H1 (cell line): ENCODE results near the gene CACNA2D4. TPM values are rescaled to one million over a fixed set of nuclear protein-coding genes. Genes with fewer than 3 reads are reported as not detected.

Source experiments
- CTCF ChIA-PET: fragments of 300-600 bp; sonication (Branson Sonifier 250); formaldehyde crosslinking; loops from one replicate; lab custom pipeline; 2021; ENCODE audit not compliant: partially characterized antibody; lab: Charles Lee
- POLR2A ChIA-PET: fragments of 300-600 bp; sonication (Branson Sonifier 250); formaldehyde crosslinking; loops from one replicate; lab custom pipeline; 2021; ENCODE audit warnings: inconsistent platforms; ENCODE audit not compliant: partially characterized antibody; lab: Charles Lee
- DNase-seq, 2 experiments: peaks; one replicate each; pipeline versions ENCODE4 v3.0.0 to v3.0.0-alpha.2; 2010 to 2022; ENCODE audit warnings: low spot score in 2 of 2, low read depth in 1 of 2, mixed read lengths in 1 of 2
- FAIRE-seq: peaks from 2 replicates; lab custom pipeline; 2011; peaks lifted over from hg19 to GRCh38; lab: Jason Lieb, UNC
- H2AFZ ChIP-seq: 2 replicates; pipeline ENCODE4 v1.8.1; 2012; ENCODE audit warnings: low read length, inconsistent platforms
- H2AK5ac ChIP-seq: 2 replicates; pipeline ENCODE4 v1.6.1; 2013; ENCODE audit warnings: low read depth, low read length
- H2BK120ac ChIP-seq: replicated peaks from 2 replicates; pipeline ENCODE3; 2013; ENCODE audit warnings: low read depth, low read length, inconsistent platforms
- H2BK12ac ChIP-seq: 2 replicates; pipeline ENCODE4 v1.6.1; 2013; ENCODE audit warnings: low read depth, low read length
- H2BK15ac ChIP-seq: 2 replicates; pipeline ENCODE4 v1.6.1; 2013; ENCODE audit warnings: low read length
- H2BK20ac ChIP-seq: 2 replicates; pipeline ENCODE4 v1.6.1; 2013; ENCODE audit warnings: low read length
- H2BK5ac ChIP-seq: 2 replicates; pipeline ENCODE4 v1.6.1; 2013; ENCODE audit warnings: low read depth, low read length
- H3K14ac ChIP-seq: 2 replicates; pipeline ENCODE4 v1.6.1; 2013; ENCODE audit warnings: inconsistent platforms; ENCODE audit not compliant: insufficient read length
- H3K18ac ChIP-seq: 2 replicates; pipeline ENCODE4 v1.6.1; 2013; ENCODE audit warnings: low read length; ENCODE audit errors: extremely low read depth
- H3K23ac ChIP-seq: 2 replicates; pipeline ENCODE4 v1.6.1; 2013; ENCODE audit warnings: inconsistent platforms; ENCODE audit not compliant: insufficient read length
- H3K23me2 ChIP-seq: 2 replicates; pipeline ENCODE4 v1.6.1; 2013; ENCODE audit warnings: low read depth, low read length
- H3K27ac ChIP-seq: 2 replicates; pipeline ENCODE4 v1.6.1; 2011; ENCODE audit warnings: low read depth, low read length, inconsistent platforms
- H3K27me3 ChIP-seq, 4 experiments: replicated peaks in 1 of 4; 1 replicate in 1 of 4; 2 replicates in 3 of 4; pipeline versions ENCODE4 v1.6.1 to v1.8.1; 2011 to 2013; ENCODE audit warnings: low read length in 3 of 4, mild to moderate bottlenecking in 3 of 4, inconsistent platforms in 2 of 4, mixed read lengths in 2 of 4, moderate library complexity in 1 of 4; ENCODE audit not compliant: control insufficient read depth in 3 of 4, insufficient read depth in 3 of 4; ENCODE audit errors: extremely low read depth in 1 of 4
- H3K36me3 ChIP-seq, 4 experiments: 2 replicates each; pipeline versions ENCODE4 v1.6.1 to v1.8.1; 2011 to 2013; ENCODE audit warnings: mild to moderate bottlenecking in 4 of 4, low read length in 3 of 4, moderate library complexity in 2 of 4, control low read depth in 1 of 4, inconsistent platforms in 1 of 4; ENCODE audit not compliant: insufficient read depth in 4 of 4, control insufficient read depth in 2 of 4
- H3K4ac ChIP-seq: replicated peaks from 2 replicates; pipeline ENCODE3; 2013; ENCODE audit warnings: low read length, low read depth, mixed read lengths, inconsistent platforms; ENCODE audit not compliant: insufficient read length
- H3K4me1 ChIP-seq, 4 experiments: replicated peaks in 1 of 4; 1 replicate in 1 of 4; 2 replicates in 3 of 4; pipeline versions ENCODE4 v1.6.1 to v1.8.1; 2011 to 2013; ENCODE audit warnings: low read length in 3 of 4, inconsistent platforms in 2 of 4, mixed read lengths in 1 of 4; ENCODE audit not compliant: insufficient read depth in 4 of 4, control insufficient read depth in 3 of 4
- H3K4me2 ChIP-seq, 2 experiments: 2 replicates each; pipeline versions ENCODE4 v1.6.1 to v1.8.1; 2011 to 2013; ENCODE audit warnings: low read depth in 2 of 2, low read length in 2 of 2, control low read depth in 1 of 2, inconsistent platforms in 1 of 2, mild to moderate bottlenecking in 1 of 2; ENCODE audit not compliant: insufficient read depth in 1 of 2
- H3K4me3 ChIP-seq, 4 experiments: fragments of 200-600, 300-600 bp in 1 of 4; sonication (generic), shearing (Covaris generic), sonication (Bioruptor Twin) in 1 of 4; 2 replicates each; pipeline versions ENCODE4 v1.5.1 to v1.8.1; 2011 to 2016; ENCODE audit warnings: low read length in 4 of 4, low read depth in 3 of 4, control low read depth in 2 of 4, inconsistent platforms in 2 of 4, mild to moderate bottlenecking in 2 of 4, mixed read lengths in 1 of 4, moderate library complexity in 1 of 4; ENCODE audit not compliant: insufficient read depth in 2 of 4; ENCODE audit errors: extremely low read depth in 1 of 4
- H3K56ac ChIP-seq: replicated peaks from 2 replicates; pipeline ENCODE3; 2013; ENCODE audit warnings: low read depth, mild to moderate bottlenecking, mixed read lengths, low read length, inconsistent platforms; ENCODE audit not compliant: insufficient read length
- H3K79me1 ChIP-seq: 2 replicates; pipeline ENCODE4 v1.6.1; 2013; ENCODE audit warnings: low read depth, low read length, control low read depth
- H3K79me2 ChIP-seq, 2 experiments: 2 replicates each; pipeline versions ENCODE4 v1.6.1 to v1.8.1; 2012 to 2013; ENCODE audit warnings: low read length in 2 of 2, mild to moderate bottlenecking in 2 of 2, inconsistent platforms in 1 of 2; ENCODE audit not compliant: insufficient read depth in 2 of 2, control insufficient read depth in 1 of 2
- H3K9ac ChIP-seq, 4 experiments: replicated peaks in 1 of 4; 1 replicate in 1 of 4; 2 replicates in 3 of 4; pipeline versions ENCODE4 v1.6.1 to v1.8.1; 2011 to 2013; ENCODE audit warnings: low read depth in 3 of 4, low read length in 3 of 4, control low read depth in 2 of 4, mild to moderate bottlenecking in 2 of 4, moderate library complexity in 2 of 4, inconsistent platforms in 1 of 4; ENCODE audit errors: extremely low read depth in 1 of 4
- H3K9me3 ChIP-seq, 2 experiments: 2 replicates each; pipeline versions ENCODE4 v1.6.1 to v1.8.1; 2012 to 2013; ENCODE audit warnings: mild to moderate bottlenecking in 2 of 2, moderate library complexity in 2 of 2, control low read depth in 1 of 2, inconsistent platforms in 1 of 2, low read depth in 1 of 2, low read length in 1 of 2, mixed read lengths in 1 of 2; ENCODE audit not compliant: insufficient read depth in 2 of 2
- H4K20me1 ChIP-seq, 2 experiments: replicated peaks in 1 of 2; 2 replicates each; pipeline versions ENCODE3 to v1.8.1; 2011 to 2013; ENCODE audit warnings: inconsistent platforms in 2 of 2, low read length in 2 of 2, mild to moderate bottlenecking in 1 of 2; ENCODE audit not compliant: insufficient read depth in 2 of 2, control insufficient read depth in 1 of 2
- H4K5ac ChIP-seq: 2 replicates; pipeline ENCODE4 v1.6.1; 2013; ENCODE audit warnings: low read length, low read depth, mixed read lengths, inconsistent platforms; ENCODE audit not compliant: insufficient read length
- H4K8ac ChIP-seq: 2 replicates; pipeline ENCODE4 v1.8.0; 2013; ENCODE audit warnings: mild to moderate bottlenecking, moderate library complexity, low read length, inconsistent platforms; ENCODE audit not compliant: insufficient read depth; ENCODE audit errors: extremely low read depth
- H4K91ac ChIP-seq: replicated peaks from 2 replicates; pipeline ENCODE3; 2013; ENCODE audit warnings: low read length, mixed read lengths, inconsistent platforms; ENCODE audit not compliant: insufficient read length
- CBX5 ChIP-seq: fragments of 300-800, 300-1000 bp; sonication (generic); IDR thresholded peaks from 2 replicates; pipeline ENCODE4 v1.7.1; 2016; ENCODE audit warnings: antibody characterized with exemption, low read length, low read depth
- GTF2F1 ChIP-seq: IDR thresholded peaks from 2 replicates; pipeline ENCODE4 v1.6.1; 2012; ENCODE audit warnings: low read depth, low read length, improper control_type of control experiment, borderline replicate concordance
- KDM5A ChIP-seq: fragments of 200-600 bp; IDR thresholded peaks from 2 replicates; pipeline ENCODE4 v1.7.1; 2012; ENCODE audit warnings: mild to moderate bottlenecking, low read length, inconsistent platforms, mixed read lengths
- RAD21 ChIP-seq, 2 experiments: IDR thresholded peaks in 1 of 2; conservative IDR thresholded peaks in 1 of 2; 2 replicates each; pipeline ENCODE4 v1.6.1; 2011; ENCODE audit warnings: low read depth in 2 of 2, low read length in 2 of 2, improper control_type of control experiment in 1 of 2, inconsistent platforms in 1 of 2, mild to moderate bottlenecking in 1 of 2, moderate library complexity in 1 of 2
- TAF1 ChIP-seq: IDR thresholded peaks from 2 replicates; pipeline ENCODE4 v1.6.1; 2011; ENCODE audit warnings: mild to moderate bottlenecking, low read depth, low read length
- TBP ChIP-seq: IDR thresholded peaks from 2 replicates; pipeline ENCODE4 v1.6.1; 2011; ENCODE audit warnings: low read depth, low read length, improper control_type of control experiment
- WGBS, 2 experiments: shearing (Covaris generic) in 1 of 2; methylation state at CpG; one replicate each; pipeline versions ENCODE4 v1.1.6 to v1.1.7; 2013 to 2015; ENCODE audit warnings: low lambda C conversion rate in 2 of 2, mixed read lengths in 2 of 2, inconsistent platforms in 1 of 2, low coverage in 1 of 2, missing lambda C conversion rate in 1 of 2; ENCODE audit not compliant: insufficient replicate concordance in 2 of 2, insufficient coverage in 1 of 2, insufficient read length in 1 of 2; ENCODE audit errors: extremely low coverage in 1 of 2, missing lambda C conversion rate in 1 of 2; 5-methylcytosine and 5-hydroxymethylcytosine counted together
- polyA plus RNA-seq, 7 experiments: library from polyadenylated mRNA; depleted of rRNA in 3 of 7; stranded (reverse) in 5 of 7; unstranded in 2 of 7; fragments of >200 nt in 5 of 7; fragments of 200-250 nt in 2 of 7; gene quantifications; 1 replicate in 5 of 7; 2 replicates in 1 of 7; 4 replicates in 1 of 7; pipeline versions ENCODE4 v1.2.1 to v1.2.3, GENCODE V29; 2011 to 2013; ENCODE audit warnings: missing spikeins in 2 of 7, mixed read lengths in 2 of 7
- total RNA-seq: library from RNA; stranded (reverse); fragmentation: NEBNext Ultra II Directional; extraction: Animal tissue kit (Norgen Biotek cat#: 25700); gene quantifications from 2 replicates; pipeline ENCODE4 v1.2.1, GENCODE V29; 2021

The CACNA2D4 gene
- total and polyA plus RNA-seq, 2 of the 8 experiments (the other 6 are each of a cell fraction or from before 2014, with no cell fraction given): 0.44 to 0.88 TPM

DNA sequence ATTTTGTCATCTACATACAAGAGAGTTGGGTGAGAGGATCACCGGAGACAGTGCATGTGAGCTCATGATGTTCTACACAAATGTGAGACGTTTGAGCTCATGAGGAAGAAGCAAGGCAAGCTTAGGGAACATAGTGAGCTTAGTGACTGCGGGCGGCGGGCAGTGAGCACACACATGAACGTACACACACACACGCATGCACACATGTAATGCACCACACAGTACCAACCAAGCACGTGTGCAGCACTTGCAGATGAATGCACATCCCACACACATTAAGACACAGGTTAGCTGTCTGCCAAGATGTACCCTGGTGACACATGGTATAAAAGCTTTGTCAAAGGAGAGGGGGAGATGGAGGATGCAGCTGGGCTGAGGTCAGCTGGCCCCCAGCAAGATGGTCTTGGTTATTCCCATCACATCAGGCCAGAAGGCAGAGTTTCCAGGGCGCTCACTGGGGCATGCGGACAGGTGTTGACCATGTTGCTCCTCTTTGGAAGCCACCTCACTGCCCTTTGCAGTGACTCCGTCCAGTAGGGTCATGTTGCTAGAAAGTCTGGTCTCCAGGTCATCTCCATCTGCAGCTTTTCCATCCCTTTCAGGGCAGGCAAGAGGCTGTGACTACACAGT, 8.7 kb upstream of the CACNA2D4 start:
- Histone ChIP-seq H3K56ac (no peak overlapping the region), H3K4me3 (no peak overlapping the region), H3K79me1 (no peaks in the 10 kb centered on the region; the same call in 1 of the 2 replicates), H4K20me1 (no peaks in the 10 kb centered on the region), H3K36me3 (no peaks in the 10 kb centered on the region), H3K27ac (no peak overlapping the region), H3K18ac (no peak overlapping the region), H3K9me3 (no peaks in the 10 kb centered on the region), H3K9ac (no peak overlapping the region), H3K4me1 (peaks cover 0 to 2% (median 0%) of the 10 kb centered on the region in 4 experiments; a peak in 1 of 7 replicates), H2BK20ac (no peak overlapping the region), H3K27me3 (no peaks in the 10 kb centered on the region; a peak in 1 of 7 replicates), H2BK120ac (no peak overlapping the region), H4K5ac (no peak overlapping the region), H2AFZ (no peak overlapping the region), H2AK5ac (no peak overlapping the region), H3K79me2 (no peaks in the 10 kb centered on the region), H2BK5ac (no peak overlapping the region), H4K91ac (no peak overlapping the region), H4K8ac (no peak overlapping the region), H3K23me2 (no peaks in the 10 kb centered on the region), H3K4ac (no peak overlapping the region), H3K4me2 (no peak overlapping the region), H2BK15ac (0 out of 2 replicates have a peak overlapping the region, but pooled peaks have one; percentile 6), H3K14ac (no peak overlapping the region), H3K23ac (no peak overlapping the region), H2BK12ac (no peak overlapping the region)
- TF ChIP-seq TAF1 (no peak), RAD21 (IDR thresholded peaks at IDR 0.05 in 1 of 2, conservative IDR thresholded peaks at IDR 0.05 in 1 of 2; ENCODE audit: low read depth in 2 of 2, low read length in 2 of 2) (no peak), CBX5 (no peak), KDM5A (no peak), GTF2F1 (no peak), TBP (no peak)
- WGBS, 2 experiments: 94% methylated on average over 11 of the region's 11 CpGs; no CpG with 5 or more reads in 1 of the 2 experiments
- ChIA-PET CTCF (interaction anchor here (0.7 to 1.9 kb wide), 11 partner anchors 11 to 363 kb away, joined by 3 to 11 read pairs (median 4); no protein-coding TSS in a partner anchor), POLR2A (no interaction called here)
- DNase-seq: peak in 1 of 2 experiments; percentile 35
- no peak for FAIRE-seq
